Lung (tissue), 12 donors: ENCODE data around the gene PRKCE. TPM values are rescaled to one million over a fixed set of nuclear protein-coding genes. Genes with fewer than 3 reads are reported as not detected.

Experiments
- ATAC-seq: fragments of 200-7000 bp; cut with Tn5 transposase; one replicate; pipeline ENCODE4 v1.9.1; 2020; ENCODE audit warnings: moderate number of reproducible peaks; ENCODE audit not compliant: insufficient read depth, low FRiP score
- DNase-seq, 3 donors: peaks; one replicate each; pipeline ENCODE4 v3.0.0-alpha.2; 2013 to 2017
- H3K27ac ChIP-seq, 2 donors: one replicate each; pipeline ENCODE4 v1.5.1; 2013; ENCODE audit warnings: mild to moderate bottlenecking in 2 of 2, moderate library complexity in 2 of 2, control low read depth in 1 of 2, inconsistent platforms in 1 of 2, low read depth in 1 of 2, low read length in 1 of 2
- H3K27me3 ChIP-seq, 3 donors: one replicate each; pipeline ENCODE4 v1.5.1; 2013; ENCODE audit warnings: low read length in 2 of 3; ENCODE audit not compliant: control insufficient read depth in 3 of 3, insufficient read depth in 3 of 3
- H3K36me3 ChIP-seq, 4 donors: one replicate each; pipeline ENCODE4 v1.5.1; 2013; ENCODE audit warnings: low read length in 4 of 4, mild to moderate bottlenecking in 1 of 4, moderate library complexity in 1 of 4; ENCODE audit not compliant: control insufficient read depth in 4 of 4, insufficient read depth in 4 of 4
- H3K4me1 ChIP-seq, 5 donors: one replicate each; pipeline ENCODE4 v1.5.1; 2013; ENCODE audit warnings: low read length in 5 of 5, mild to moderate bottlenecking in 2 of 5, moderate library complexity in 1 of 5; ENCODE audit not compliant: control insufficient read depth in 5 of 5, insufficient read depth in 5 of 5
- H3K4me3 ChIP-seq: one replicate; pipeline ENCODE4 v1.5.1; 2013; ENCODE audit warnings: mild to moderate bottlenecking, control low read depth, moderate library complexity
- H3K9ac ChIP-seq, 2 donors: one replicate each; pipeline ENCODE4 v1.5.1; 2013; ENCODE audit warnings: low read length in 2 of 2, control low read depth in 1 of 2; ENCODE audit not compliant: insufficient read depth in 1 of 2
- H3K9me3 ChIP-seq, 4 donors: one replicate each; pipeline ENCODE4 v1.5.1; 2013; ENCODE audit warnings: low read length in 3 of 4, mild to moderate bottlenecking in 1 of 4, moderate library complexity in 1 of 4; ENCODE audit not compliant: control insufficient read depth in 4 of 4, insufficient read depth in 3 of 4
- WGBS, 2 donors: extraction: QIAGEN DNeasy Blood & Tissue Kit; methylation state at CpG; one replicate each; pipeline ENCODE4 v1.1.7; 2013; 5-methylcytosine and 5-hydroxymethylcytosine counted together
- polyA plus RNA-seq, 2 donors: library from polyadenylated mRNA; stranded (reverse); fragments of 200-250 nt; gene quantifications; one replicate each; pipeline ENCODE4 v1.2.1, GENCODE V29; 2013
- total RNA-seq, 2 donors: library from RNA; depleted of rRNA in 1 of 2; stranded (reverse); fragments of >200 nt in 1 of 2; gene quantifications; one replicate each; pipeline ENCODE4 v1.2.1, GENCODE V29; 2014 to 2021
- TF ChIP-seq, protein P1 (sequence below): IDR thresholded peaks from 2 replicates; pipeline ENCODE4 v1.5.1; 2012; ENCODE audit warnings: mild to moderate bottlenecking; ENCODE audit errors: control extremely low read depth, extremely low read depth
- donor health status: control.
- donor health status: control.
- donor health status: Bipolar disorder and iron deficiency.
- donor health status: healthy.
- donor health status: DM: yes; HTN: yes; CAD: no.

Gene PRKCE
- total and polyA plus RNA-seq, 4 donors, result 12.5 to 82.2 (median 32.1) TPM

DNA sequence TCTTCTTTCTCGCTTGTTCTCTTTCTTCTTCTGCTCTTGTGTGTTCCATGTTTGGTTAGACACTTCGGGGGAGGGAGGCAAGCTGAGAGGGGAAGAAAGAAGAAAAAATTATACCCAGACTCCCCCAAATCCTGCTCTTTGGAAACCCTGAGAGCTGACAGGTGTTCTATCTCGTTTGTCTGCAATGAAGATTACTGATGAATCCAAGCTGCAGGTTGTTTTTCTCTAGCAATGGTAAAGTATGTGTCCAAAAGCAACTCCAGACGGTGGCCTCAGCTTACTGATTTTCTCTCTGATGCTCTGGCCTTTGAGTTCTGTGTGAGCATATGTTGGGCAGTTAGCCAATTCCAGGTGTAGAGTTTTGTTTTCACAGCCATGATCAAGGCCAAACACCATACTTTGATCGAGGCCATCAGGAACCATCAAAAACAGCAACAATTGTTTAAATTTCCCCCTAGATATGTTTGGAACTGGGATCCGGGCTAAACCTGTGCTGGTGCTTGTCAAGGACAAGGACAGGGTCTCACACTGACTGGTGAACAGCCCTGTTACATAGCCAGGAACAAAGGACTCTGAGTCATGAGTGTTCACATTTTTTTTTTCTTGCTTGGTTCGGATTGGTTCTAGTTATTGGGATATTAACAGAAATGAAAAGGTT is 142.0 kb downstream of the PRKCE start:
- TF ChIP-seq, protein P1, sequence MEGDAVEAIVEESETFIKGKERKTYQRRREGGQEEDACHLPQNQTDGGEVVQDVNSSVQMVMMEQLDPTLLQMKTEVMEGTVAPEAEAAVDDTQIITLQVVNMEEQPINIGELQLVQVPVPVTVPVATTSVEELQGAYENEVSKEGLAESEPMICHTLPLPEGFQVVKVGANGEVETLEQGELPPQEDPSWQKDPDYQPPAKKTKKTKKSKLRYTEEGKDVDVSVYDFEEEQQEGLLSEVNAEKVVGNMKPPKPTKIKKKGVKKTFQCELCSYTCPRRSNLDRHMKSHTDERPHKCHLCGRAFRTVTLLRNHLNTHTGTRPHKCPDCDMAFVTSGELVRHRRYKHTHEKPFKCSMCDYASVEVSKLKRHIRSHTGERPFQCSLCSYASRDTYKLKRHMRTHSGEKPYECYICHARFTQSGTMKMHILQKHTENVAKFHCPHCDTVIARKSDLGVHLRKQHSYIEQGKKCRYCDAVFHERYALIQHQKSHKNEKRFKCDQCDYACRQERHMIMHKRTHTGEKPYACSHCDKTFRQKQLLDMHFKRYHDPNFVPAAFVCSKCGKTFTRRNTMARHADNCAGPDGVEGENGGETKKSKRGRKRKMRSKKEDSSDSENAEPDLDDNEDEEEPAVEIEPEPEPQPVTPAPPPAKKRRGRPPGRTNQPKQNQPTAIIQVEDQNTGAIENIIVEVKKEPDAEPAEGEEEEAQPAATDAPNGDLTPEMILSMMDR, result no peak
- 71 to 73% methylated on average over 7 of the region's 7 CpGs for WGBS, 2 donors
- Histone ChIP-seq H3K27me3 (no peaks in the 10 kb centered on the region), H3K9ac (peak overlapping the region in 1 of 2 donors; percentile 3), H3K36me3 (no peaks in the 10 kb centered on the region), H3K9me3 (no peaks in the 10 kb centered on the region), H3K4me3 (no peak overlapping the region), H3K4me1 (peaks cover 5 to 34% (median 16%) of the 10 kb centered on the region in 5 donors), H3K27ac (no peak overlapping the region)
- ATAC-seq, result no peak
- peak in 1 of 3 donors; percentile 11 for DNase-seq

GRCh38 chr2:45794134-45794617 is 142.7 kb downstream of the PRKCE start:
- ATAC-seq, result peak; percentile 14
- H3K27me3 ChIP-seq, result no peaks in the 10 kb centered on the region
- DNase-seq, result peak; percentile 35 to 52 (median 45)
- peak overlapping the region in 1 of 2 donors; percentile 51 for H3K9ac ChIP-seq
- H3K27ac ChIP-seq, result peak overlapping the region in 1 of 2 donors; percentile 32
- no peak overlapping the region for H3K4me3 ChIP-seq
- no peaks in the 10 kb centered on the region for H3K9me3 ChIP-seq
- peaks cover 5 to 34% (median 16%) of the 10 kb centered on the region in 5 donors for H3K4me1 ChIP-seq
- H3K36me3 ChIP-seq, result no peaks in the 10 kb centered on the region
- WGBS, 2 donors, result 45% methylated on average over 15 of the region's 15 CpGs
- TF ChIP-seq, protein P1, result no peak

DNA sequence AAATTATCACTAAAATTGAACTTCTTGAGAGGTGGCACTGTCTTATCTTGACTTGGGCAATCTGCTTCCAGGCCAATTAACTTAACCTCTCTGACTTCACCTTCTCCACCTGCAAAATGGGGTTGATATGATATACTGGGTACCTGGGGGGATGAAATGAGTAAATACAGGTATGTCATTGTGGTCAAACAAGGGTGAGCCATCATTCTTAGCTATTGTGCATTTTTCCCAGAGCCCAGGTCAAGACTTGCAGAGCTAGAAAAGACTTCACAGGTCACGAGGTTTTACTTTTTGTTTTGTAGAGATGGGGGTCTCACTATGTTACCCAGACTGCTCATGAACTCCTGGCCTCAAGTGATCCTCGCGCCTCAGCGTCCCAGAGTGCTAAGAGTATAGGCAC is 145.0 kb downstream of the PRKCE start:
- TF ChIP-seq, protein P1, result no peak
- ATAC-seq, result no peak
- Histone ChIP-seq H3K9ac (no peak overlapping the region), H3K9me3 (no peaks in the 10 kb centered on the region), H3K4me1 (peaks cover 5 to 21% (median 17%) of the 10 kb centered on the region in 5 donors), H3K27ac (no peak overlapping the region), H3K27me3 (no peaks in the 10 kb centered on the region), H3K36me3 (no peaks in the 10 kb centered on the region), H3K4me3 (no peak overlapping the region)
- no peak for DNase-seq
- WGBS, 2 donors, result 75 to 85% methylated on average over 4 of the region's 4 CpGs
